Stimulated activated CD8-positive, alpha-beta memory T cell treated with anti-CD3 and anti-CD28 coated beads, Interleukin-12 subunit alpha, Interleukin-12 subunit beta, amount 100 ng/mL, for 4 hours (primary cell): ENCODE data around the gene YJU2.

ENCODE experiments used
- DNase-seq: peaks from one replicate; pipeline ENCODE4 v3.0.0-alpha.2; 2020; ENCODE audit warnings: low read depth

Gene YJU2

DNA sequence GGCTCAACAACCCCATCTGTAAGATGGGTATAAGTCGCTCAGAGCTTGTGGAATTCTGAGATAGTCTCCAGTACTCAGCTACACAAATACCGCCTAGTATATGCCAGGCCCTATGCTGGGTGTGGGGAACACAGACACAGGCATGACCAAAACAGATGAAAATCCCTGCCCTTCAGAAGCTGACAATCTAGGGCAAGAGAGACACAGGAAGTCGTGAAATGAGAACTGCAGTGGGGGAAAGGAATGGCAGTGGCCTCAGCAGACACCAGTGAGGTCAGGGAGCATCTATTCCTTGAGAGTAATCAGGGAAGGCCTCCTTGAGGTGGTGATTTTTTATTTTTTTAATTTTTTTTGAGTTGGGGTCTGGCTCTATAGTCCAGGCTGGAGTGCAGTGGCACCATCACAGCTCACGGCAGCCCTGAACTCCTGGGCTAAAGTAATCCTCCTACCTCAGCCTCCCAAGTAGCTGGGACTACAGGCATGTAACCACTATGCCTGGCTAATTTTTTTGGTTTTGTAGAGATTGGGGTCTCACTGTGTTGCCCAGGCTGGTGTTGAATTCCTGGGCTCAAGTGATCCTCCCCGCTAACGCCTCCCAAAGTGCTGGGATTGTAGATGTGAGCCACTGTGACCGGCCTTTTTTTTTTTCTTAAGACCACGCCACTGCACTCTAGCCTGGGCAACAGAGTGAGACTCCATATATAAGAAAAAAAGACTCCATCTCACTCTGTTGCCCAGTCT lies 52.1 kb downstream of the YJU2 start:
- no peak for DNase-seq

DNA sequence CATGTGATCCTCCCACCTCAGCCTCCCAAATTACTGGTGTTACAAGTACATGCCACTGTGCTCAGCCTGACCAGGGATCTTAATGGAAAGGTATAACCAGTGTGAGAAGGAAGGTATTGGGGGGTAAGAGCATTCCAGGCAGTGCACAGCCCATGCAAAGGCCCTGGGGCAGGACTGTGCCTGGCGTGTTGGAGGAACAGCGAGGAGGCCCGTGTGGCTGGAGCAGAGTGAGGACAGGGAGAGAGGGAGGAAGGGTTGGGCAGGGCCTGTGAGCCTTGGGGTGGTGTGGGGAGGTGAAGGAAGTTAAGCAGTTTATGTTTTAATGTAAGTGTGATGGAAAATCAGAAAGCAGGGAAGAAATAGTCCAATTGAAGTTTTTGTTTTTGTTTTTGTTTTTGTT lies 53.7 kb downstream of the YJU2 start:
- no peak for DNase-seq

DNA sequence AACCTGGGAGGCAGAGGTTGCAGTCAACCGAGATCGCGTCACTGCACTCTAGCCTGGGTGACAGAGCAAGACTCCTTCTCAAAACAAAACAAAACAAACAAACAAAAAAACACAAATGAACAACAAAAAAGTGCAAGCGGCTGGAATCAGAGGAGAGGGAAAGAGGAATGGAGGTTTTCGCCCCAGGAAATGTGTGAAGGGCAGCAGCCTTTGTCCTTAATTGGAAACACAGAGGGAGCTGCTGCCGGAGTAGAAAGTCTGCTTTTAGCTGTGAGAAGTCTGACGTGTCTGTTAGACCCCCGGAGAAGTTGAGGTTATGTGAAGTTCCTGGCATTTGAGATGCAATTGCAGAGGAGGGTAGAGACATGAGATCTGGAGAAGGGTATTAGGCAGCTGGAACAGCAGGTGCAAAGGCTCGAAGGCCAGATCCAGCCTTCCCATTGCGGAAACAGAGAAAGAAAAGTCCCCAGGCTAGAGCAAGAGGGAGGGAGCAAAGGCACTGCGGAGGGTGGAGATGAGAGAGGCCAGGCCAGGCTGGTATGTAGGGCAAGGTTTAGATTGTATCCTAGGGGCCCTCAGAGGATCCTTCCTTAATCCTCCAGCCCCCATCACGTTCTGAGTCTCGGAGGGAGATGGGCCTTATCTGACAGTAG lies 54.8 kb downstream of the YJU2 start:
- no peak for DNase-seq

DNA sequence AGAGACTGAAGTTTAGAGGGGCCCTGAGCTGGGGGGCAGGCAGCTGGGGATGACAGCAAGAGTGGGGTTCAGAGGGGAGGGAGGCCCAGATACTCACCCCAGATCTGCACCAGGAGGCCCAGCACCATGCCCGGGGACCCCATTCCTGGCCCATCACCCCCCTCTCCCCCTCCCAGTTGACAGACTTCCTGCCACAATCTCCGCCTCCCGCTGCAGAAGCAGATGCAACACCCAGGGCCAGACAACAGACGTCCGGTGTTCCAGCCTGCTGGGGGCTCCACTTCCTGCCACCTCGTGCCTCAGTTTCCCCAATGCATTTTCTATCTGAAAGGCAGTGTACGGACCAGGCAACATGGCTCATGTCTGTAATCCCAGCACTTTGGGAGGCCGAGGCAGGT lies 55.4 kb downstream of the YJU2 start, which contains the start of gene TMIGD2:
TSS of gene TMIGD2 (minus strand) at position 147 of the 398 bp plus-strand sequence. CDS start at position 143, 4 bp downstream.
- DNase-seq = no peak

DNA sequence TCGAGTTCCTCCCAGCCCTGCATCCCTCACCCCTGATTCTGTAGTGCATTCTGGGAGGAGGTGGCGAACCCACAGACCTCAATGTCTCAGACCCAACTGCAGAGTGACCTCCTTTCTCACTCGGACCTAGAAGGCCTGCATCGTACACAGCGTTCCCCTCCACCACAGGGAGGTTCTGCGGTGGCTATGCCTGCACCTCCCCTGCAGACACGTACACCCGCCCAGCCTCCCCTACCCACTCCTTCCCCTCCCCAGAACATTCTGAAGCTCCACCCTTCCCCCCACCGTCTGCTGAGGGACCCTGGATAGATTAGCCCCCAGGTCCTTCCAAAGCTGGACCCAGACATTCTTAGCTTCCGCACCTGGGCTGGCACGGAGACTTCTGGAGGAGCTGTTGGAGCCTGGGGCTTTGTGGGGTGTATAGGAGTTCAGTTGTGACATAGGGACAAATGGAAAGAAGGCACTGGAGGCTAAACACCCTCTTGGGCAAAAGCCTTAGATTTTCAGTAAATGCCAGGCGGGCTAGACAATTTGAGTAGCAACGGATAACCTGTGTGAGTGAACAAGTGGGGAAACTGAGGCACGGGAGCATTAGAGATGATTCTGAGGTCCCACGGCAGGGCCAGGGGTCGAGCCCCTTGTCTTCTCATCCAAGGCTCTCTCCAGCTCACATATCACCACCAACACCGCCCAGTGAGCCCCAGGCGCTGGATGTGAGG lies 57.1 kb downstream of the YJU2 start:
- no peak for DNase-seq

DNA sequence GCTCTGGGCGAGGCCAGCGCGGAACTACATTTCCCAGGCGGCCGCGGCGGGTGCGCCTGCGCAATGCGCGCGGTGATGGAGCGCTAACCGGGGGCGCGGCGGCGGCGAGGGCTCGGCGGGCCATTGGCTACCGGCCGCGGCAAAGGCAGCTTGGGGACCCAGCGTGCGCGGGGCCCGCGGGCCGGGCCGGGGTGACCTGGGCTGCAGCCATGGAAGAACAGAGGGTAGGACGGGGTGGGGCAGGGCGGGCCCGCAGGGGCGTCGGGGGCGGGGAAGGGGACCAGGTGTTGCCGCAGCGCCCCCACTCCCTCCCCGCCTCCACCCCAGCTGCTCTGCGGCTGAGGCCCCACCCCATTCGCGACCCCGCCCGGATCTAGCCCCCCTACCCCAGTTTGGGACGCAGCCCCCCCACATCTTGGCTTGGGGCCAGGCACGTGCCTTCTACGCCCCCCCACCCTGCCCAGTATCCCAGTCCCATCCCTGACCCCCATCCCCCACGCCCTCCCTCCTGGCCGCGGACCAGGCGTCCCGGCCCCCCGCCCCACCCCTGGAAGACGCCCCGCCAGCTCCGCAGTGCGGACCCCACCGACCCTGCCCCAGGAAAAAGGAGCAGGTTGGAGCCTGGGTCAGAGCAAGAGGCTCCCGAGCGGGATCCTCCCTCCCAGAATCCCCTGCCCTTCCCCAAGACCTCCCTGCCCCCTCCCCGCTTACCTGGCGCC lies 57.8 kb downstream of the YJU2 start, which contains the start of gene FSD1:
TSS of gene FSD1 (plus strand) at position 61 of the 719 bp plus-strand sequence. CDS start at position 210, 149 bp downstream.
- peak; percentile 53 for DNase-seq

DNA sequence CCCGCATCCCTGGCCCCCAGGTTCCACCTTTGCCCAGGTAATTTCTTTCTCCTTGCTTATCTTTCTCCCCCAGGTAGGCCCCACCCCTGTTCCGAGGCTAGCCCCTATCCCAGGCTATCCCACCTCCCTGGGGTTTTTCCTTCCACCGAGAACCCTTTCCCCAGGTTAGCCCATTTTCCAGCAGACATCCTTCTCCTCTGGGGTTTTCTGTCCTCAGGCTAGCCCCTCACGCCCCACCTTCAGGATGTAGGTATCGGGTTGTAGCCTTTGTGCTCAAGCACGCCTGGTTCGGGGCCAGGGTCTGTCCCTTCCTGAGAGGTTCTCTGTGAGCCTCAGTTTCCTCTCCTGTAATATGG lies 58.4 kb downstream of the YJU2 start:
- DNase-seq = no peak

DNA sequence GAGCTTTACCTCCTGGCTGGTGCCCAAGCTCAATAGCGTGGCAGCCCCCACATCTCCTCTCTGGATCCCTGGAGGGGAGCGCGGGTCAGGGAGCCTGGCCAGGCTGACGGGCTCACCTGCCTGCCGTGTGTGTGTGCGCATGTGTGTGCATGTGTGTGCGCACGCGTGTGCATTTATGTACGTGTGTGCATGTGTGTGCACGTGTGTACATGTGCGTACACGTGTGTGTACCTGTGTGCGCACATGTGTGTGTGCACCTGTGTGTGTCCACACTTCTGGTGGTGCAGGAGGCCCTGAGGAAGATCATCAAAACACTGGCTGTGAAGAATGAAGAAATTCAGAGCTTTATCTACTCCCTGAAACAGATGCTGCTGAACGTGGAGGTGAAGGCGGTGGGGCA lies 58.8 kb downstream of the YJU2 start:
- DNase-seq = no peak

DNA sequence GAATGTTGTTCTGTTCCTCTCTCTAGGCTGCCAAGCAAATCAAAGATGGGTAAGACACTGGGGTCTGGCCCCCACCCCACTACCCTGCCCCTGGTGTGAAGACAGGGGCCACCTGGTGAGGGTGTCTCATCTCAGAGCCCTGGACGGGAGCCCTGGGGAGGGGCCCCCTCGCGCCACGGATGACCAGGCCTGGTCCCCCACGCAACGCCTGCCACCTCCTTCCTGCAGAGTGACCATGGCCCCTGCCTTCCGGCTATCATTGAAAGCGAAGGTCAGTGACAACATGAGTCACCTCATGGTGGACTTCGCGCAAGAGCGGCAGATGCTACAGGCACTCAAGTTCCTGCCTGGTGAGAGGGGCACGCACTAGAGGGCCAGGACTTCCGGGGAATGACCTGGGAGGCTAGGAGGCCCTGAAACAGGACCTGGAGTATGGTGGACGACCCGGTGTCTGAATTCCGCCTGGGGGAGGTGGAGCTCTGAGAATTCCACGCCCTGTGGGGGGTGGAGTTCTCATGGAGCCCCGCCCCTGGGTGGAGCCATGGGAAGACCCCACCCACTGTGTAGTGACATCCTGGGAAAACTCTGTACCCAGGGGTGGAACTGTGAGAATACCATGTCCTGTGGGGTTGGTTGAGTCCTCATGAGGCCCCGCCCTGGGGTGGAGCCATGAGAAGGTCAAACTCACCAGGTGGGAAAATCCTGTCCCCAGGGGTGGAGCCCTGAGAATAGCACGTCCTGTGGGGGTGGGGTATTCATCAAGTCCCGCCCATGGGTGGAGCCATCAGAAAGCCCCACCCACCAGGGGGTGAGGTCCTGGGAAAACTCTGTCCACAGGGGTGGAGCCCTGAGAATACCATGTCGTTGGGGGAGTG lies 63.6 kb downstream of the YJU2 start:
- DNase-seq = no peak

DNA sequence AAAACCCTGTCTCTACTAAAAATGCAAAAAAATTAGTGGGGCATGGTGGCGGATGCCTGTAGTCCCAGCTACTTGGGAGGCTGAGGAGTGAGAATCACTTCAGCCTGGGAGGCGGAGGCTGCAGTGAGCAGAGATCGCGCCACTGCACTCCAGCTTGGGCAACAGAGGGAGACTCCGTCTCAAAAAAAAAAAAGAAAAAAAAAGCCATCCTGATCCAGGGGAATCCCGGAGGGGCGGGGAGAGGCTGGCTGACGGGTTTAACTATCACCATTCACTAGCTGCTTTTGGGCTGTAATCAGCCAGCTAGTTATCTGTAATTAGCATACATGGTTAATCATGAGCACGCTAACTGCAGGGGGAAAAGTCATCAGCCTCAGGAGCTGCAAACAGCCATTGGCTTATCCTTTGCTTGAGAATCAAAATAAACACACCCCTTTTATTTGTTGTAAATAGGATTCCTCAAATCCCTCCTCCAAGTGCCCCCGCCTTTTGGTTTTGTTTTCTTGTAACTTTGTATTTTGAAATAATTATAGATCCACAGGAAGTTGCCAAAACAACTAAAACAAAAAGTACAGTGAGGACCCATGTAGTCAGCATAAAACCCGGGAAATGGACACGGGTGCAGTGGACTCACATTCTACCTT lies 67.1 kb downstream of the YJU2 start:
- DNase-seq = no peak

DNA sequence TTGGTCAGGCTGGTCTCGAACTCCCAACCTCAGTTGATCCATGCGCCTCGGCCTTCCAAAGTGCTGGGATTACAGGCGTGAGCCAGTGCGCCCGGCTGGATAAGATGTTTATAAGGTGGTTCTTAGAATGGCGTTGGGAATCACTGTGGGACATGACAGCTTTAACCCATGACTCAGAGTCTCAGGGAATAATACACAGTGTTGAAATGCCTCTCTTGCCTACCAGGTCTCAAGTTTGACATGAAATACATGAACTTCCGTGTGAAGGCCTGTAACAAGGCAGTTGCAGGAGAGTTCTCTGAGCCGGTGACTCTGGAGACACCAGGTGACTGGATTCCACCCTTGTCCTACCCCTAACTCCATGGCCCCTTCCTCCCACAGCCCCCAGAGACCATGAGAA lies 70.1 kb downstream of the YJU2 start:
- DNase-seq = no peak

DNA sequence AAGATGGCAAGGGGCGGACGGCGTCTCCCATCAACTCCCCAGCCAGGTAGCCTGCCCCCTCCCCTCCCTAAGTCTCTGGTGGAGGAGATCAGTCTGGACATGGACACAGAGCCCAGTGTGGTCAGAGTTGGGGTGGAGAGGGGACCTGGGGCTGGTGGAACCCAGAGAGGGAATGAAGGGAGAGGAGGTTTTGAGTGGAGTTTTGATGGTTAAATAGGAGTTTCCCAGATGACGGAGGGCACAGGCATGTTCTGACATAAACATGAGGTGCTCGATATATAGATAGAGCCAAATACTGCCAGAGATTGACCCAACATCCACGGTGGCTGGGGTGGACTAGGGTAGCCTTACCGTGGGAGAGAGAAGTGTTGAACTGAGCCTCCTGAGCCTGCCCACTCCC lies 71.6 kb downstream of the YJU2 start:
- no peak for DNase-seq
